PC-9 (cell line): ENCODE results near the gene CNGA3. TPM values are rescaled to one million over a fixed set of nuclear protein-coding genes. Genes with fewer than 3 reads are reported as not detected.

Experiments
- BruUV-seq: library from RNA; stranded (reverse); fragments of 400-500 nt; replicated peaks from 2 replicates; lab custom pipeline; 2021; lab: Mats Ljungman, UMichigan
- CTCF ChIA-PET: fragments of 300-600 bp; sonication (Branson Sonifier 250); formaldehyde crosslinking; loops from one replicate; lab custom pipeline; 2022; ENCODE audit warnings: antibody characterized with exemption; lab: Charles Lee
- POLR2A ChIA-PET: fragments of 300-600 bp; sonication (Branson Sonifier 250); formaldehyde crosslinking; loops from one replicate; lab custom pipeline; 2022; ENCODE audit warnings: antibody characterized with exemption; ENCODE audit not compliant: unreplicated experiment; lab: Charles Lee
- DNase-seq, 2 experiments: peaks; one replicate each; pipeline versions ENCODE4 v3.0.0 to v3.0.0-alpha.2; 2015 to 2022; ENCODE audit warnings: mixed read lengths in 1 of 2
- H2AFZ ChIP-seq: fragments of 200-600 bp; sonication (generic); 2 replicates; pipeline ENCODE4 v1.8.1; 2017; ENCODE audit warnings: antibody characterized with exemption
- H3F3A ChIP-seq: fragments of 200-600 bp; sonication (generic); 2 replicates; pipeline ENCODE4 v1.8.1; 2017; ENCODE audit warnings: antibody characterized with exemption, mild to moderate bottlenecking, low read depth; ENCODE audit not compliant: insufficient read depth
- H3K27ac ChIP-seq: fragments of 200-600 bp; sonication (generic); 2 replicates; pipeline ENCODE4 v1.6.1; 2016; ENCODE audit warnings: mixed run types
- H3K27me3 ChIP-seq: fragments of 200-600 bp; sonication (generic); 2 replicates; pipeline ENCODE4 v1.6.1; 2016; ENCODE audit warnings: low read depth, mixed run types; ENCODE audit not compliant: insufficient read depth
- H3K36me3 ChIP-seq: fragments of 200-600 bp; sonication (generic); 2 replicates; pipeline ENCODE4 v1.6.1; 2016; ENCODE audit warnings: low read depth, mixed run types
- H3K4me1 ChIP-seq: fragments of 200-600 bp; sonication (generic); replicated peaks from 2 replicates; pipeline ENCODE4 v1.6.1; 2016; ENCODE audit warnings: mixed run types; ENCODE audit not compliant: insufficient read depth
- H3K4me2 ChIP-seq: fragments of 200-600 bp; sonication (generic); 2 replicates; pipeline ENCODE4 v1.6.1; 2017; ENCODE audit warnings: mixed run types
- H3K4me3 ChIP-seq: fragments of 200-600 bp; sonication (generic); 2 replicates; pipeline ENCODE4 v1.6.1; 2016; ENCODE audit warnings: mixed run types
- H3K79me2 ChIP-seq: fragments of 200-600 bp; sonication (generic); 2 replicates; pipeline ENCODE4 v1.6.1; 2017; ENCODE audit warnings: low read depth, mixed run types
- H3K9me2 ChIP-seq: fragments of 200-600 bp; sonication (generic); 2 replicates; pipeline ENCODE4 v1.8.1; 2017; ENCODE audit warnings: mild to moderate bottlenecking; ENCODE audit not compliant: insufficient read depth
- H3K9me3 ChIP-seq: fragments of 200-600 bp; sonication (generic); 2 replicates; pipeline ENCODE4 v1.8.1; 2016; ENCODE audit warnings: low read depth; ENCODE audit not compliant: insufficient read depth
- H4K20me1 ChIP-seq: fragments of 200-600 bp; sonication (generic); 2 replicates; pipeline ENCODE4 v1.8.1; 2017; ENCODE audit not compliant: insufficient read depth
- CTCF ChIP-seq: fragments of 200-600 bp; sonication (generic); conservative IDR thresholded peaks from 2 replicates; pipeline ENCODE4 v1.6.1; 2017; ENCODE audit warnings: mixed run types, antibody characterized with exemption, mild to moderate bottlenecking, moderate library complexity
- EZH2 ChIP-seq: fragments of 200-600 bp; sonication (generic); IDR thresholded peaks from 2 replicates; pipeline ENCODE4 v1.8.0; 2017; ENCODE audit warnings: antibody characterized with exemption, low read depth
- intact Hi-C: fragments of 100-400 bp; cut with micrococcal nuclease; formaldehyde crosslinking; loops from one replicate; pipeline ENCODE4 v1.10.0; 2022; ENCODE audit not compliant: unreplicated experiment
- total RNA-seq: library from RNA; stranded (reverse); gene quantifications from 2 replicates; pipeline ENCODE4 v1.2.3, GENCODE V29; 2021

The CNGA3 gene
- total RNA-seq, 1 experiment from 2014 or later: not detected

GRCh38 chr2:98422449-98422848, 76.2 kb downstream of the CNGA3 start:
- H3K27me3 ChIP-seq: no peaks in the 10 kb centered on the region
- POLR2A ChIA-PET: no interaction called here
- TF ChIP-seq CTCF (no peak), EZH2 (no peak)
- H3K9me3 ChIP-seq: peaks cover 11% of the 10 kb centered on the region
- no peak for DNase-seq
- H3K27ac ChIP-seq: no peak overlapping the region
- H3K4me2 ChIP-seq: no peak overlapping the region
- H3K4me3 ChIP-seq: no peak overlapping the region
- no peaks in the 10 kb centered on the region for H3K4me1 ChIP-seq
- no peaks in the 10 kb centered on the region for H3K36me3 ChIP-seq
- no peak overlapping the region for H2AFZ ChIP-seq
- CTCF ChIA-PET: no interaction called here
- intact Hi-C loops: no loop called here
- BruUV-seq: no TSS peak
- H3K79me2 ChIP-seq: no peaks in the 10 kb centered on the region
- H3K9me2 ChIP-seq: no peaks in the 10 kb centered on the region
- H4K20me1 ChIP-seq: no peaks in the 10 kb centered on the region
- no peaks in the 10 kb centered on the region for H3F3A ChIP-seq

GRCh38 chr2:98426771-98427170, 80.5 kb downstream of the CNGA3 start:
- Histone ChIP-seq H3K79me2 (no peaks in the 10 kb centered on the region), H3K27me3 (no peaks in the 10 kb centered on the region), H3K9me2 (no peaks in the 10 kb centered on the region), H3K9me3 (peaks cover 10% of the 10 kb centered on the region), H2AFZ (no peak overlapping the region), H3K36me3 (no peaks in the 10 kb centered on the region), H3F3A (no peaks in the 10 kb centered on the region), H3K4me2 (no peak overlapping the region), H3K4me3 (no peak overlapping the region), H4K20me1 (no peaks in the 10 kb centered on the region), H3K27ac (no peak overlapping the region), H3K4me1 (no peaks in the 10 kb centered on the region)
- DNase-seq: no peak
- no TSS peak for BruUV-seq
- POLR2A ChIA-PET: no interaction called here
- no peak for TF ChIP-seq EZH2
- no peak for TF ChIP-seq CTCF
- intact Hi-C loops: no loop called here
- CTCF ChIA-PET: no interaction called here

GRCh38 chr2:98432145-98432544, 85.9 kb downstream of the CNGA3 start:
- H3K4me2 ChIP-seq: no peak overlapping the region
- H3K79me2 ChIP-seq: no peaks in the 10 kb centered on the region
- H3K9me3 ChIP-seq: peaks cover 7% of the 10 kb centered on the region
- H3K27me3 ChIP-seq: no peaks in the 10 kb centered on the region
- ChIA-PET POLR2A (no interaction called here), CTCF (no interaction called here)
- TF ChIP-seq CTCF (no peak), EZH2 (no peak)
- no peaks in the 10 kb centered on the region for H3F3A ChIP-seq
- H3K4me3 ChIP-seq: no peak overlapping the region
- H4K20me1 ChIP-seq: no peaks in the 10 kb centered on the region
- H2AFZ ChIP-seq: no peak overlapping the region
- no peaks in the 10 kb centered on the region for H3K36me3 ChIP-seq
- H3K4me1 ChIP-seq: no peaks in the 10 kb centered on the region
- intact Hi-C loops: no loop called here
- no TSS peak for BruUV-seq
- H3K9me2 ChIP-seq: no peaks in the 10 kb centered on the region
- no peak for DNase-seq
- no peak overlapping the region for H3K27ac ChIP-seq
